Measurements from ENCODE around the gene RPL27. TPM values are rescaled to one million over a fixed set of nuclear protein-coding genes. Genes with fewer than 3 reads are reported as not detected.

RPL27 gene
- total and polyA plus RNA-seq, 8 donors, result 842 to 1,820 (median 1,641) TPM

- Histone ChIP-seq H3K4me3 (no peak overlapping the region), H3K27ac (no peak overlapping the region), H3K9me3 (no peaks in the 10 kb centered on the region), H3K4me1 (peaks cover 0 to 33% of the 10 kb centered on the region in 2 donors), H3K36me3 (no peaks in the 10 kb centered on the region), H3K27me3 (no peaks in the 10 kb centered on the region)
- ATAC-seq (no peak), DNase-seq (no peak)
- TF ChIP-seq CTCF (IDR thresholded peaks at IDR 0.05), result no peak
- intact Hi-C loops (cut with DNase I), result loop anchor here in 1 of 2 donors (10.0 kb wide), 1 partner anchor 289 kb away; no protein-coding TSS in a partner anchor
Observed at GRCh38 chr17:43025766-43026537, 27.7 kb downstream of the RPL27 start.

- H3K4me1 ChIP-seq, result peaks cover 0 to 28% of the 10 kb centered on the region in 2 donors
- ATAC-seq (no peak), DNase-seq (no peak)
- no peaks in the 10 kb centered on the region for H3K27me3 ChIP-seq
- H3K9me3 ChIP-seq, result no peaks in the 10 kb centered on the region
- no peak overlapping the region for H3K4me3 ChIP-seq
- intact Hi-C loops (cut with DNase I), result loop anchor here in 1 of 2 donors (10.0 kb wide), 1 partner anchor 288 kb away; no protein-coding TSS in a partner anchor
- TF ChIP-seq CTCF (IDR thresholded peaks at IDR 0.05), result no peak
- H3K36me3 ChIP-seq, result no peaks in the 10 kb centered on the region
- H3K27ac ChIP-seq, result no peak overlapping the region
Observed at GRCh38 chr17:43026595-43026994, 28.4 kb downstream of the RPL27 start.

GRCh38 chr17:43027091-43028032 lies 29.1 kb downstream of the RPL27 start:
- intact Hi-C loops (cut with DNase I), result loop anchor here in 1 of 2 donors (10.0 kb wide), 1 partner anchor 287 kb away; no protein-coding TSS in a partner anchor

GRCh38 chr17:43028221-43028861 lies 30.1 kb downstream of the RPL27 start:
- no peaks in the 10 kb centered on the region for H3K36me3 ChIP-seq
- peaks cover 0 to 16% of the 10 kb centered on the region in 2 donors for H3K4me1 ChIP-seq
- no peak for TF ChIP-seq CTCF (IDR thresholded peaks at IDR 0.05)
- H3K27me3 ChIP-seq, result no peaks in the 10 kb centered on the region
- ATAC-seq (no peak), DNase-seq (no peak)
- no peak overlapping the region for H3K4me3 ChIP-seq
- no peak overlapping the region for H3K27ac ChIP-seq
- H3K9me3 ChIP-seq, result no peaks in the 10 kb centered on the region
- intact Hi-C loops (cut with DNase I), result loop anchor here in 1 of 2 donors (10.0 kb wide), 1 partner anchor 286 kb away; no protein-coding TSS in a partner anchor

More at GRCh38 chr17:43027091-43028032, 29.1 kb downstream of the RPL27 start:
- peaks cover 0 to 26% of the 10 kb centered on the region in 2 donors for H3K4me1 ChIP-seq
- no peaks in the 10 kb centered on the region for H3K27me3 ChIP-seq
- no peak for TF ChIP-seq CTCF (IDR thresholded peaks at IDR 0.05)
- H3K36me3 ChIP-seq, result no peaks in the 10 kb centered on the region
- no peaks in the 10 kb centered on the region for H3K9me3 ChIP-seq
- no peak overlapping the region for H3K27ac ChIP-seq
- ATAC-seq (no peak), DNase-seq (no peak)
- H3K4me3 ChIP-seq, result no peak overlapping the region

Data from left lung (tissue), 10 donors.